HEK293T (cell line): Measurements from ENCODE around the gene KIAA1328.

ENCODE experiments used
- CTCF ChIA-PET: fragments of 350-600 bp; formaldehyde crosslinking; extraction: SDS; loops from one replicate; lab custom pipeline; 2021; ENCODE audit warnings: antibody characterized with exemption, inconsistent platforms; lab: Yijun Ruan, JAX
- POLR2A ChIA-PET: fragments of 350-600 bp; formaldehyde crosslinking; extraction: SDS; loops from one replicate; lab custom pipeline; 2020; ENCODE audit warnings: antibody characterized with exemption, inconsistent platforms; lab: Yijun Ruan, JAX
- DNase-seq: peaks from one replicate; pipeline ENCODE4 v3.0.0; 2012; ENCODE audit warnings: mixed read lengths; ENCODE audit errors: extremely low spot score
- ARNT ChIP-seq: fragments of 450-650 bp; IDR thresholded peaks from 2 replicates; pipeline ENCODE4 v1.6.1; 2017; ENCODE audit warnings: mild to moderate bottlenecking
- BHLHE40 ChIP-seq: fragments of 450-650 bp; IDR thresholded peaks from 2 replicates; pipeline ENCODE4 v1.6.1; 2016; ENCODE audit warnings: mild to moderate bottlenecking, moderate library complexity, borderline replicate concordance
- CTBP1 ChIP-seq: fragments of 450-650 bp; IDR thresholded peaks from 2 replicates; pipeline ENCODE4 v1.6.1; 2016; ENCODE audit warnings: borderline replicate concordance
- ELF4 ChIP-seq: fragments of 450-650 bp; IDR thresholded peaks from 2 replicates; pipeline ENCODE4 v1.6.1; 2017; ENCODE audit warnings: antibody characterized with exemption
- FOXA1 ChIP-seq: fragments of 450-650 bp; IDR thresholded peaks from 2 replicates; pipeline ENCODE4 v1.6.1; 2016; ENCODE audit warnings: mild to moderate bottlenecking
- FOXK2 ChIP-seq: fragments of 450-650 bp; IDR thresholded peaks from 2 replicates; pipeline ENCODE4 v1.6.1; 2016; ENCODE audit warnings: mild to moderate bottlenecking
- FOXM1 ChIP-seq: fragments of 450-650 bp; IDR thresholded peaks from 2 replicates; pipeline ENCODE4 v1.6.1; 2017; ENCODE audit warnings: mild to moderate bottlenecking, borderline replicate concordance
- HDGF ChIP-seq: fragments of 450-650 bp; IDR thresholded peaks from 2 replicates; pipeline ENCODE4 v1.6.1; 2017; ENCODE audit warnings: antibody characterized with exemption, borderline replicate concordance
- L3MBTL2 ChIP-seq: fragments of 450-650 bp; conservative IDR thresholded peaks from 2 replicates; pipeline ENCODE4 v1.6.1; 2016; ENCODE audit warnings: mild to moderate bottlenecking
- LEF1 ChIP-seq: fragments of 450-650 bp; IDR thresholded peaks from 2 replicates; pipeline ENCODE4 v1.6.1; 2017; ENCODE audit warnings: mild to moderate bottlenecking, borderline replicate concordance
- NFRKB ChIP-seq: fragments of 450-650 bp; IDR thresholded peaks from 2 replicates; pipeline ENCODE4 v1.6.1; 2016; ENCODE audit warnings: mild to moderate bottlenecking, moderate library complexity
- PKNOX1 ChIP-seq: fragments of 450-650 bp; IDR thresholded peaks from 2 replicates; pipeline ENCODE4 v1.6.1; 2016
- SP1 ChIP-seq: fragments of 450-650 bp; IDR thresholded peaks from 2 replicates; pipeline ENCODE4 v1.6.1; 2017
- SUZ12 ChIP-seq: fragments of 450-650 bp; IDR thresholded peaks from 2 replicates; pipeline ENCODE4 v1.6.1; 2016; ENCODE audit warnings: mild to moderate bottlenecking
- TARDBP ChIP-seq: fragments of 450-650 bp; IDR thresholded peaks from 2 replicates; pipeline ENCODE4 v1.6.1; 2016
- ZNF384 ChIP-seq: fragments of 450-650 bp; IDR thresholded peaks from 2 replicates; pipeline ENCODE4 v1.6.1; 2016

The KIAA1328 gene

GRCh38 chr18:36839835-36840234, 10.9 kb downstream of the KIAA1328 start:
- POLR2A ChIA-PET: interaction anchor here (1.5 kb wide), 1 partner anchor 11 kb away, joined by 4 read pairs; the partner anchor contains the start of genes KIAA1328 and TPGS2
- TF ChIP-seq LEF1: no peak
- no peak for TF ChIP-seq ARNT
- TF ChIP-seq FOXM1: no peak
- TF ChIP-seq TARDBP: no peak
- TF ChIP-seq FOXA1: no peak
- no peak for TF ChIP-seq SUZ12
- TF ChIP-seq ZNF384: no peak
- no peak for TF ChIP-seq FOXK2
- no peak for TF ChIP-seq BHLHE40
- TF ChIP-seq SP1: no peak
- TF ChIP-seq HDGF: no peak
- no peak for TF ChIP-seq NFRKB
- DNase-seq: no peak
- CTCF ChIA-PET: interaction anchor here (2.0 kb wide), 1 partner anchor 10 kb away, joined by 7 read pairs; no protein-coding TSS in a partner anchor

- no peak for DNase-seq
- ChIA-PET POLR2A (interaction anchor here (1.1 kb wide), 1 partner anchor 14 kb away, joined by 4 read pairs; no protein-coding TSS in a partner anchor), CTCF (interaction anchor here (1.6 kb wide), 1 partner anchor 14 kb away, joined by 7 read pairs; the partner anchor contains the start of genes KIAA1328 and TPGS2)
- TF ChIP-seq PKNOX1 (no peak), HDGF (no peak), SUZ12 (no peak), ELF4 (no peak), SP1 (no peak), FOXK2 (no peak), BHLHE40 (no peak), ARNT (no peak), CTBP1 (no peak), LEF1 (no peak)
Observed at GRCh38 chr18:36843199-36843598, 14.3 kb downstream of the KIAA1328 start.

GRCh38 chr18:36843784-36844183, 14.9 kb downstream of the KIAA1328 start:
- ChIA-PET POLR2A (interaction anchor here (1.1 kb wide), 1 partner anchor 14 kb away, joined by 4 read pairs; no protein-coding TSS in a partner anchor), CTCF (interaction anchor here (1.6 kb wide), 1 partner anchor 15 kb away, joined by 7 read pairs; the partner anchor contains the start of genes KIAA1328 and TPGS2)
- TF ChIP-seq ELF4 (no peak), FOXK2 (no peak), SUZ12 (no peak), TARDBP (no peak), LEF1 (no peak), BHLHE40 (no peak), ARNT (no peak), ZNF384 (no peak), FOXA1 (no peak)
- DNase-seq: no peak

GRCh38 chr18:36848609-36849008, 19.7 kb downstream of the KIAA1328 start:
- no peak for TF ChIP-seq TARDBP
- no peak for TF ChIP-seq LEF1
- TF ChIP-seq ZNF384: no peak
- no peak for DNase-seq
- ChIA-PET POLR2A (no interaction called here), CTCF (no interaction called here)

- POLR2A ChIA-PET: no interaction called here
- CTCF ChIA-PET: no interaction called here
- no peak for DNase-seq
- TF ChIP-seq TARDBP (no peak), ELF4 (no peak), FOXM1 (no peak), ZNF384 (no peak), LEF1 (no peak), SUZ12 (no peak), FOXK2 (no peak), BHLHE40 (no peak), FOXA1 (no peak), L3MBTL2 (no peak), PKNOX1 (no peak), HDGF (no peak), NFRKB (no peak), ARNT (no peak), SP1 (no peak), CTBP1 (no peak)
Observed at GRCh38 chr18:36849288-36850006, 20.5 kb downstream of the KIAA1328 start.

- CTCF ChIA-PET: no interaction called here
- DNase-seq: no peak
- POLR2A ChIA-PET: no interaction called here
- no peak for TF ChIP-seq FOXA1
- no peak for TF ChIP-seq L3MBTL2
- no peak for TF ChIP-seq FOXK2
- TF ChIP-seq FOXM1: no peak
- no peak for TF ChIP-seq HDGF
- no peak for TF ChIP-seq NFRKB
- no peak for TF ChIP-seq BHLHE40
- no peak for TF ChIP-seq TARDBP
- TF ChIP-seq ARNT: no peak
- no peak for TF ChIP-seq PKNOX1
- TF ChIP-seq SP1: no peak
- no peak for TF ChIP-seq LEF1
- no peak for TF ChIP-seq ELF4
- TF ChIP-seq ZNF384: no peak
- no peak for TF ChIP-seq SUZ12
- TF ChIP-seq CTBP1: no peak
Observed at GRCh38 chr18:36850527-36851201, 21.7 kb downstream of the KIAA1328 start.
